ENCODE results near the gene NFS1.
"Not testable (repeated sequence)": the region's sequence is repeated elsewhere in the genome, so short reads cannot be mapped to it uniquely, and the experiment has no call there.

- TF ChIP-seq CTCF (IDR thresholded peaks at IDR 0.05; ENCODE audit: insufficient read depth, low read length); REST (IDR thresholded peaks at IDR 0.05; ENCODE audit: insufficient replicate concordance, low read depth); SPI1 (IDR thresholded peaks at IDR 0.05; ENCODE audit: borderline replicate concordance, low read depth); GABPA (IDR thresholded peaks at IDR 0.05; ENCODE audit: low read depth): not testable (repeated sequence)
- peak; percentile 12; the same call in 1 of the 2 replicates for TF ChIP-seq POLR2AphosphoS5 (IDR thresholded peaks at IDR 0.05; ENCODE audit: low read depth)
Observed at GRCh38 chr20:35723652-35724320, 24.6 kb upstream of the NFS1 start.

All from HL-60 (cell line).